ENCODE data around the gene BRAT1.
A peak's percentile ranks its signal among the peaks of the same experiment; 100 is the strongest.
"Not testable (repeated sequence)": the region's sequence is repeated elsewhere in the genome, so short reads cannot be mapped to it uniquely, and the experiment has no call there.

BRAT1 gene

GRCh38 chr7:2583798-2584580 is 28.7 kb upstream of the BRAT1 start:
- no peak for DNase-seq

GRCh38 chr7:2582006-2582735 is 26.8 kb upstream of the BRAT1 start:
- no peak for DNase-seq

GRCh38 chr7:2580636-2581035 is 25.3 kb upstream of the BRAT1 start:
- DNase-seq, result no peak

GRCh38 chr7:2577914-2578680 is 22.8 kb upstream of the BRAT1 start:
- no peak for DNase-seq

GRCh38 chr7:2576742-2577491 is 21.6 kb upstream of the BRAT1 start:
- no peak for DNase-seq

- DNase-seq, result no peak
Measured at GRCh38 chr7:2575733-2576340, 20.5 kb upstream of the BRAT1 start.

- no peak for DNase-seq
Measured at GRCh38 chr7:2575046-2575732, 19.9 kb upstream of the BRAT1 start.

GRCh38 chr7:2573761-2574160 is 18.4 kb upstream of the BRAT1 start:
- no peak for DNase-seq

- DNase-seq, result no peak
Measured at GRCh38 chr7:2572101-2572842, 16.9 kb upstream of the BRAT1 start.

- DNase-seq, result no peak
Measured at GRCh38 chr7:2571409-2571808, 16.1 kb upstream of the BRAT1 start.

GRCh38 chr7:2570021-2570420 is 14.7 kb upstream of the BRAT1 start:
- DNase-seq, result no peak

GRCh38 chr7:2569421-2569820 is 14.1 kb upstream of the BRAT1 start:
- DNase-seq, result no peak

GRCh38 chr7:2568521-2569223 is 13.3 kb upstream of the BRAT1 start:
- no peak for DNase-seq

- peak in 1 of 2 experiments; percentile 10 for DNase-seq
Measured at GRCh38 chr7:2567679-2568278, 12.5 kb upstream of the BRAT1 start.

- no peak for DNase-seq
Measured at GRCh38 chr7:2566890-2567678, 11.8 kb upstream of the BRAT1 start.

GRCh38 chr7:2566348-2566889 is 11.1 kb upstream of the BRAT1 start:
- DNase-seq, result no peak

- no peak for DNase-seq
Measured at GRCh38 chr7:2564970-2565540, 9.7 kb upstream of the BRAT1 start.

- DNase-seq, result not testable (repeated sequence)
Measured at GRCh38 chr7:2563955-2564354, 8.6 kb upstream of the BRAT1 start.

Measured in AML-193 (cell line).